ENCODE data around the gene CACFD1. TPM values are rescaled to one million over a fixed set of nuclear protein-coding genes. Genes with fewer than 3 reads are reported as not detected.

CACFD1 gene
- total and polyA plus RNA-seq, 2 of the 13 experiments (the other 11 are each of a cell fraction or from before 2014, with no cell fraction given) = 13.8 to 14.6 TPM

- TF ChIP-seq UBTF (CRISPR knock-in tag; IDR thresholded peaks at IDR 0.05) = peak; percentile 100
- peak; percentile 79; the same call in 1 of the 2 replicates for TF ChIP-seq ZNF75D (CRISPR knock-in tag; IDR thresholded peaks at IDR 0.05; ENCODE audit: borderline replicate concordance)
- peak; percentile 94 for TF ChIP-seq ZNF780A (CRISPR knock-in tag; IDR thresholded peaks at IDR 0.05)
- TF ChIP-seq SNAPC2 (CRISPR knock-in tag; IDR thresholded peaks at IDR 0.05) = 0 out of 2 replicates have a peak, but pooled peaks have one; percentile 15
- TF ChIP-seq FOXK2 (IDR thresholded peaks at IDR 0.05) = no peak
- no peak for TF ChIP-seq RFXANK (CRISPR knock-in tag; IDR thresholded peaks at IDR 0.05)
- TF ChIP-seq HOXA3 (CRISPR knock-in tag; IDR thresholded peaks at IDR 0.05) = peak; percentile 95
- TF ChIP-seq IRF9 (CRISPR knock-in tag; IDR thresholded peaks at IDR 0.05; ENCODE audit: borderline replicate concordance) = peak; percentile 83; the same call in 1 of the 2 replicates
- peak; percentile 43 for TF ChIP-seq ZBTB33 (CRISPR knock-in tag; IDR thresholded peaks at IDR 0.05)
- TF ChIP-seq ZSCAN20 (CRISPR knock-in tag; IDR thresholded peaks at IDR 0.05; ENCODE audit: borderline replicate concordance) = peak; percentile 62; the same call in 1 of the 2 replicates
- no peak for TF ChIP-seq STAG1 (CRISPR knock-in tag; IDR thresholded peaks at IDR 0.05)
- no peak for TF ChIP-seq ZNF674 (CRISPR knock-in tag; IDR thresholded peaks at IDR 0.05; ENCODE audit: low read depth)
- TF ChIP-seq ZNF512 (CRISPR knock-in tag; IDR thresholded peaks at IDR 0.05) = no peak
- no peak for TF ChIP-seq MAFF (IDR thresholded peaks at IDR 0.05; ENCODE audit: low read depth, low read length)
- no peak for TF ChIP-seq ETS1 (CRISPR knock-in tag; IDR thresholded peaks at IDR 0.05)
- peak; percentile 96 for TF ChIP-seq KDM5B (CRISPR knock-in tag; IDR thresholded peaks at IDR 0.05; ENCODE audit: borderline replicate concordance)
- TF ChIP-seq GLMP (CRISPR knock-in tag; IDR thresholded peaks at IDR 0.05; ENCODE audit: borderline replicate concordance) = no peak
- no peak for TF ChIP-seq ZNF382 (CRISPR knock-in tag; IDR thresholded peaks at IDR 0.05; ENCODE audit: borderline replicate concordance)
Observed at GRCh38 chr9:133417541-133418461, 42.0 kb upstream of the CACFD1 start, which contains the start of gene REXO4 (continued).

Data from HepG2 (cell line).